Measurements from ENCODE around the gene GPR137.

Gene GPR137

DNA sequence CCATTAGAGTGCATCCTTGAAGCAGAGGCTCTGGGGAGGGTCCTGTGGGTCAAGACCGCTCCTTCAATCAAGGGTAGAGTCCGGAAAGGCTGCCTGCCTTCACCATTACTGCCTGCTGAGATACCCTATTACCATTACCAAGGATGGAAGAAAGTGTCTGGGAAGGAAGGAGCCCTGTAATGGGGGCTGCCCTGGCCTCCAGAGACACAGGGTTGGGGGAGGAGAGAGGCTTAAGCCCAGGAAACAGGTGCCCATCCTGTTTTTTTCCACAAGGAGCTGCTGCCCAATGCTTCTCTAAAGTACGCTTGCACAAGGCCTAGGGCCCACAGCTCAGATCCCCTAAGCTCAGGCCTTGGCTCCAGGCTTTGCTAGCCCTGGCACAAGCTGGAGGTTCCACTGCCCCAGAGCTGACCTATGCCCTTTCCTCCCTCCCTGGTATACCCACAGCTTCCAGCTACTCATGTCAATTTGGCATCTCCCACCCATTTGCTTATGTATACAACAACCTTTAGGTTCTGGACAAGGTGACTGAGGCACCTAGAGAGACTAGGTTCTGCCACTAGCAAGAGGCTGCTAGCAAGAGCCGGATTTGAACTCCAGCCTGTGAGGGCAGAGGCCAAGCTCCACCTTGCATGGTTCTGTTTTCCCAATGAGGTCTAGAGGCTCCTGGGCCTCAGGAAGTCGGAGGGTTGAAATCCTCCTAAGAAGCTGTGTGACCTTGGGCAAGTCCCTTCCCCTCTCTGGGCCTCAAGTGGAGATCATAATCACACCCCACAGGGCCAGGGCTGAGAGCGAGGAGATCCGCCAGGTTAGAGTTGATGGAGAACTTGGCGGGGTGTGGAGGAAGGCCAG lies 35.9 kb upstream of the GPR137 start:
- Histone ChIP-seq H3K4me3 (ENCODE audit: severe bottlenecking) (no peak overlapping the region), H3K27me3 (ENCODE audit: insufficient read depth, poor library complexity, severe bottlenecking) (no peaks in the 10 kb centered on the region), H3K4me1 (ENCODE audit: insufficient read depth, poor library complexity, severe bottlenecking) (peaks cover 8% of the 10 kb centered on the region), H3K36me3 (ENCODE audit: low read depth) (peaks cover 20% of the 10 kb centered on the region), H3K9me3 (ENCODE audit: severe bottlenecking) (no peaks in the 10 kb centered on the region), H3K27ac (ENCODE audit: poor library complexity, severe bottlenecking) (no peak overlapping the region)
- ATAC-seq (ENCODE audit: low read depth) (no peak), DNase-seq (ENCODE audit: low spot score) (no peak)
- TF ChIP-seq, protein P1, sequence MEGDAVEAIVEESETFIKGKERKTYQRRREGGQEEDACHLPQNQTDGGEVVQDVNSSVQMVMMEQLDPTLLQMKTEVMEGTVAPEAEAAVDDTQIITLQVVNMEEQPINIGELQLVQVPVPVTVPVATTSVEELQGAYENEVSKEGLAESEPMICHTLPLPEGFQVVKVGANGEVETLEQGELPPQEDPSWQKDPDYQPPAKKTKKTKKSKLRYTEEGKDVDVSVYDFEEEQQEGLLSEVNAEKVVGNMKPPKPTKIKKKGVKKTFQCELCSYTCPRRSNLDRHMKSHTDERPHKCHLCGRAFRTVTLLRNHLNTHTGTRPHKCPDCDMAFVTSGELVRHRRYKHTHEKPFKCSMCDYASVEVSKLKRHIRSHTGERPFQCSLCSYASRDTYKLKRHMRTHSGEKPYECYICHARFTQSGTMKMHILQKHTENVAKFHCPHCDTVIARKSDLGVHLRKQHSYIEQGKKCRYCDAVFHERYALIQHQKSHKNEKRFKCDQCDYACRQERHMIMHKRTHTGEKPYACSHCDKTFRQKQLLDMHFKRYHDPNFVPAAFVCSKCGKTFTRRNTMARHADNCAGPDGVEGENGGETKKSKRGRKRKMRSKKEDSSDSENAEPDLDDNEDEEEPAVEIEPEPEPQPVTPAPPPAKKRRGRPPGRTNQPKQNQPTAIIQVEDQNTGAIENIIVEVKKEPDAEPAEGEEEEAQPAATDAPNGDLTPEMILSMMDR (IDR thresholded peaks at IDR 0.05; ENCODE audit: poor library complexity, severe bottlenecking) = no peak

DNA sequence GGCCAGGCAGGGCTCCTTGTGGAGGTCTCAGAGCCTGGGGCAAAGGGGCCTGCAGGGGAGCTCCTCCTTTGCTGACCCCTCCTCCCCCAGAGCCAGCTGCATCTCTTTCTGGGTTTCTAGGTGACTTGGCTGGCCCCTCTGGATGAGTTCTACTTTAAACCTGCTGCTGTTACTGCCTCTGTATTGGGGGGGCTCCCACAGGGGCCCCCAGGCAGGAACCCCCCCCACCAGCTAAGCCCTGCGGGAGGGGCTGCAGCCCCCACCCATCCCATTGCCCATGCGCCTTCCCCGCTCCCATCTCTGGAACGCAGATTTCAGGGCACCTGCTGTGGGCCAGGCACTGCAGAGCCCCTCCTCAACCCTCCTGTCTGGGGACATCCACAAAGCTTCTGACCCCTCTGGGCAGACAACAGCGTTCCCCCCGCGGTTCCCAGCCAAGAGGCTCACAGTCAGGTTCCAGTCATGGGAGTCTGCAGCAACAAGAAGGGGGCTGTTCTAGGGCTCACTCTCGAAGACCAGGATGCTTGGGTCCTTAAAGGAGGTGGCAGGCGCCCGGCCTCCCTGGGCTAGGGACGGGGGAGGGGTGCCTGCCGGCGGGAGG lies 35.1 kb upstream of the GPR137 start:
- Histone ChIP-seq H3K9me3 (ENCODE audit: severe bottlenecking) (no peaks in the 10 kb centered on the region), H3K27me3 (ENCODE audit: insufficient read depth, poor library complexity, severe bottlenecking) (no peaks in the 10 kb centered on the region), H3K27ac (ENCODE audit: poor library complexity, severe bottlenecking) (peak overlapping the region; percentile 75), H3K36me3 (ENCODE audit: low read depth) (peaks cover 20% of the 10 kb centered on the region), H3K4me3 (ENCODE audit: severe bottlenecking) (peak overlapping the region; percentile 89), H3K4me1 (ENCODE audit: insufficient read depth, poor library complexity, severe bottlenecking) (peaks cover 8% of the 10 kb centered on the region)
- TF ChIP-seq, protein P1 (IDR thresholded peaks at IDR 0.05; ENCODE audit: poor library complexity, severe bottlenecking) = no peak
- ATAC-seq (ENCODE audit: low read depth) (no peak), DNase-seq (ENCODE audit: low spot score) (no peak)

DNA sequence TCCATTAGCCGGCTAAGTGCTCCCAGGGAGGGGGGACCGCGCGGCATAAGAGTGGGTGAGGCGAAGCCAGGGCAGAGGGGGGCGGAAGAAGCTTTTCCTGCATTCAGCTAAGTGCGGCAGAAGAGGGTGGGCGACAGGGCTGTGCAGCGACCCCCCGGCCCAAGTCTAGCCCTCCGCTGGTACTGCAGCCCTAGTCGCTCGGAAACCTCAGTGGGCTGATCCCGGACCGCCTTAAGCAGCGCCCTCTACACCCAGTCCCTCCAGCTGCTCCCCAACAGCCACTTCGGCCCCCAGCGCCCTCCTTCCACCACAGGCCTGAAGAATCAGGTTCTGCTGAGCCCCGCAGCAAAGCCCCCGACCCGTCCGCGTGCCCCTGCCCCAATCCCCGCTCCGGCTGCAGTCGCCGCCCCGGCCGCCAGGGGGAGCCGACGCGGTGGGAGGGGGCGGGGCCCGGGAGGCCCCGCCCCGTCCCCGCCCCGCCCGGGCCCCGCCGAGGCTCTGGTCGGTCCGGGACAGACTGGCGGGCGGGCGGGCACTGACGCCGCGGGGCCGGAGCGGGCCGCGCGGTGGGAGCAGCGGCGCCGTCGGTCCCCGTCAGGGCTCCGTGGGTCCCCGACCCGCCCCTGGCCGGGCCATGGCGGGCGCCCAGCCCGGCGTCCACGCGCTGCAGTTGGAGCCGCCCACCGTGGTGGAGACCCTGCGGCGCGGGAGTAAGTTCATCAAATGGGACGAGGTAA lies 34.5 kb upstream of the GPR137 start, which contains the start of gene PLCB3:
Gene PLCB3 (plus strand): TSS at position 515 of the 737 bp plus-strand sequence. CDS start 120 bp downstream, at position 635.
- Histone ChIP-seq H3K4me3 (ENCODE audit: severe bottlenecking) (peak within 1 kb of the TSS; percentile 89), H3K9me3 (ENCODE audit: severe bottlenecking) (no peaks in the 10 kb centered on the region), H3K27me3 (ENCODE audit: insufficient read depth, poor library complexity, severe bottlenecking) (no peaks in the 10 kb centered on the region), H3K36me3 (ENCODE audit: low read depth) (peaks cover 27% of the 10 kb centered on the region), H3K4me1 (ENCODE audit: insufficient read depth, poor library complexity, severe bottlenecking) (peaks cover 8% of the 10 kb centered on the region), H3K27ac (ENCODE audit: poor library complexity, severe bottlenecking) (peak within 1 kb of the TSS; percentile 75)
- ATAC-seq (ENCODE audit: low read depth) = peak; percentile 24
- DNase-seq (ENCODE audit: low spot score) = no peak
- TF ChIP-seq, protein P1 (IDR thresholded peaks at IDR 0.05; ENCODE audit: poor library complexity, severe bottlenecking) = peak; percentile 93

GRCh38 chr11:64251753-64252002 lies 34.0 kb upstream of the GPR137 start:
- Histone ChIP-seq H3K4me3 (ENCODE audit: severe bottlenecking) (peak overlapping the region; percentile 89), H3K36me3 (ENCODE audit: low read depth) (peaks cover 32% of the 10 kb centered on the region), H3K27ac (ENCODE audit: poor library complexity, severe bottlenecking) (peak overlapping the region; percentile 75), H3K4me1 (ENCODE audit: insufficient read depth, poor library complexity, severe bottlenecking) (peaks cover 8% of the 10 kb centered on the region), H3K27me3 (ENCODE audit: insufficient read depth, poor library complexity, severe bottlenecking) (no peaks in the 10 kb centered on the region), H3K9me3 (ENCODE audit: severe bottlenecking) (no peaks in the 10 kb centered on the region)
- ATAC-seq (ENCODE audit: low read depth) (no peak), DNase-seq (ENCODE audit: low spot score) (no peak)
- TF ChIP-seq, protein P1 (IDR thresholded peaks at IDR 0.05; ENCODE audit: poor library complexity, severe bottlenecking) = no peak

Data from RWPE2 (cell line).